Gastroesophageal sphincter (tissue), 4 donors: ENCODE data around the gene SLC8A2. TPM values are rescaled to one million over a fixed set of nuclear protein-coding genes. Genes with fewer than 3 reads are reported as not detected.

ENCODE experiments used
- ATAC-seq: fragments of 150-250 bp; one replicate; pipeline ENCODE4 v1.9.1; 2016; ENCODE audit warnings: mild to moderate bottlenecking, moderate library complexity
- H3K27ac ChIP-seq, 4 donors: fragments of 200-600 bp; sonication (generic) in 3 of 4; 1 replicate in 3 of 4; 2 replicates in 1 of 4; pipeline ENCODE4 v1.5.1; 2016 to 2019
- H3K27me3 ChIP-seq: fragments of 200-600 bp; sonication (generic); one replicate; pipeline ENCODE4 v1.5.1; 2019
- H3K36me3 ChIP-seq, 2 donors: fragments of 200-600 bp; sonication (generic); one replicate each; pipeline ENCODE4 v1.5.1; 2019; ENCODE audit warnings: control low read depth in 1 of 2
- H3K4me1 ChIP-seq, 3 donors: fragments of 200-600 bp; sonication (generic); 1 replicate in 2 of 3; 2 replicates in 1 of 3; pipeline ENCODE4 v1.5.1; 2016 to 2019; ENCODE audit warnings: control low read depth in 2 of 3
- H3K4me3 ChIP-seq, 2 donors: fragments of 200-600 bp; sonication (generic); one replicate each; pipeline ENCODE4 v1.5.1; 2019; ENCODE audit warnings: mild to moderate bottlenecking in 1 of 2, moderate library complexity in 1 of 2
- H3K9me3 ChIP-seq, 3 donors: fragments of 200-600 bp; sonication (generic); one replicate each; pipeline ENCODE4 v1.5.1; 2017 to 2019; ENCODE audit warnings: control low read depth in 2 of 3
- CTCF ChIP-seq, 4 experiments: fragments of 200-600 bp in 2 of 4; fragments of 450-650 bp in 2 of 4; sonication (generic) in 1 of 4; IDR thresholded peaks; one replicate each; pipeline ENCODE4 v1.5.1; 2017 to 2019; ENCODE audit warnings: antibody characterized with exemption in 4 of 4, mild to moderate bottlenecking in 2 of 4, moderate library complexity in 2 of 4
- EP300 ChIP-seq: sonication (generic); formaldehyde crosslinking; IDR thresholded peaks from one replicate; pipeline ENCODE4 v1.6.1; 2017; ENCODE audit warnings: antibody characterized with exemption, mild to moderate bottlenecking
- POLR2A ChIP-seq, 2 donors: fragments of 450-650 bp; IDR thresholded peaks; one replicate each; pipeline ENCODE4 v1.6.1; 2017; ENCODE audit warnings: antibody characterized with exemption in 2 of 2, mild to moderate bottlenecking in 2 of 2, moderate library complexity in 1 of 2
- POLR2AphosphoS5 ChIP-seq: sonication (generic); formaldehyde crosslinking; IDR thresholded peaks from one replicate; pipeline ENCODE4 v1.6.1; 2017; ENCODE audit warnings: antibody characterized with exemption
- WGBS, 2 donors: methylation state at CpG; one replicate each; pipeline ENCODE4 v1.1.5; 2018; ENCODE audit warnings: low coverage in 1 of 2; 5-methylcytosine and 5-hydroxymethylcytosine counted together
- total RNA-seq, 4 donors: library from RNA; depleted of rRNA; stranded (reverse); fragments of >200 nt; gene quantifications; one replicate each; pipeline ENCODE4 v1.1.0, GENCODE V29; 2016

SLC8A2 gene
- total RNA-seq, 4 donors from 2014 or later: 6.5 to 19.9 (median 9.5) TPM

DNA sequence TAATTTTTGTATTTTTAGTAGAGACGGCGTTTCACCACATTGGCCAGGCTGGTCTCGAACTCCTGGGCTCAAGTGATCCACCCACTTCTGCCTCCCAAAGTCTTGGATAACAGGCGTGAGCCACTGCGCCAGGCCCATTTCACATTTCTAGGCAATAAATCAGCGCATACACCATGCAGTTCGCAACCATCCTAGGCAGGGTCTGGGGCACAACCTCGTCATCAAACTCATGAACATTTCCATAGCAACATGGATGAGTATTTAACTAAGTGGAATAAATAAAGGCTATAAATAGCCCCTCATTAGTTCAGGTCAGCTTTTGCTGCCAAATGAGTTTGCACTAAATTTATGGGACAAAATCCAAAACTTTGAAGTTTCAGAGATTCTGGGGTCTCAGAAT is 60.6 kb downstream of the SLC8A2 start:
- peaks cover 0 to 22% of the 10 kb centered on the region in 2 donors for H3K36me3 ChIP-seq
- no peak overlapping the region for H3K4me3 ChIP-seq
- no peaks in the 10 kb centered on the region for H3K9me3 ChIP-seq
- H3K27ac ChIP-seq: peak overlapping the region in 1 of 4 donors; percentile 43
- WGBS, 2 donors: 50 to 64% methylated on average over 1 to 7 of the region's 8 CpGs
- H3K4me1 ChIP-seq: peaks cover 0 to 11% (median 0%) of the 10 kb centered on the region in 3 donors
- peaks cover 23% of the 10 kb centered on the region for H3K27me3 ChIP-seq
- ATAC-seq: no peak
- TF ChIP-seq CTCF (IDR thresholded peaks at IDR 0.05) (no peak), POLR2AphosphoS5 (no peak), POLR2A (IDR thresholded peaks at IDR 0.05) (no peak), EP300 (no peak)

GRCh38 chr19:47408156-47408938 is 63.3 kb downstream of the SLC8A2 start:
- Histone ChIP-seq H3K27ac (no peak overlapping the region), H3K36me3 (peaks cover 0 to 14% of the 10 kb centered on the region in 2 donors), H3K4me3 (no peak overlapping the region), H3K27me3 (peaks cover 22% of the 10 kb centered on the region), H3K9me3 (no peaks in the 10 kb centered on the region), H3K4me1 (peaks cover 0 to 11% (median 0%) of the 10 kb centered on the region in 3 donors)
- ATAC-seq: no peak
- WGBS, 2 donors: 89 to 95% methylated on average over 4 of the region's 14 CpGs
- TF ChIP-seq POLR2A (IDR thresholded peaks at IDR 0.05) (no peak), EP300 (no peak), CTCF (IDR thresholded peaks at IDR 0.05) (no peak), POLR2AphosphoS5 (no peak)

- Histone ChIP-seq H3K27ac (no peak overlapping the region), H3K4me1 (peaks cover 0 to 11% (median 0%) of the 10 kb centered on the region in 3 donors), H3K27me3 (peaks cover 24% of the 10 kb centered on the region), H3K4me3 (no peak overlapping the region), H3K9me3 (no peaks in the 10 kb centered on the region), H3K36me3 (peaks cover 0 to 10% of the 10 kb centered on the region in 2 donors)
- no peak for TF ChIP-seq CTCF (IDR thresholded peaks at IDR 0.05)
- no peak for TF ChIP-seq POLR2A (IDR thresholded peaks at IDR 0.05)
- TF ChIP-seq EP300: no peak
- TF ChIP-seq POLR2AphosphoS5: no peak
- WGBS, 2 donors: no CpG with 5 or more reads among the region's 14 CpGs
- ATAC-seq: no peak
Measured at GRCh38 chr19:47407417-47407774, 64.3 kb downstream of the SLC8A2 start.

DNA sequence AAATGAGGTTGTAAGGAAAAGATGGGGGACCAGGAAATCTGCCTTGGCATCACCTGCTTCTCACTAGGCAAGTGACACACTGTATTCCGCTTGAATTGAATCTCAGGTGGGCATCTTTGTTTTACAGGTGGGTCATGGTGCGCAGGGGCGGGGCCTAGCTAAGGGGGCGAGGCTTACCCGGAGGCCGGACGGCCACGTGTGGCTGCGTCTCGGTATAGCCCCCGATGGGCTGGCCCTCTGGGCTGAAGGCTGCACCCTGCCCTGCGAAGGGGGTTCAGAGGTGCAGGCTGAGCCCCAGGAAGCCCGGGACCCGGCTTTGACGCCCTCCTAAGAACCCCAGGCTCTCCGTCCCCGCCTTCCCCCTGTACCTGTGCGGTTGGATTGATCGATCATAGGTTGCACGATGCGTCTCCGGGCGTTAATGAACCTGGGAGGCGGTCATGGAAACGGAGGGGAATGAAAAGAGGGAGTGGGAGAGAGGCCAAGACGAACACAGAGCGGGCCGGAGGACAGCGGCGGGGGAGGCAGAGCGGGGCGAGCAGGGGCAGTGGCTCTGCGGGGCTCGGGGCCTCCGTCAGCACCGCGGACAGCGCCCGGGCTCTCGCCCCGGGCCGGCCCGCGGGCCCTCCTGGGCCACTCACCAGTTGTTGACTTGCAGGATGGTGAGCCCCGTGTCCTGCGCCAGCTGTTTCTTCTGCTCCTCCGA is 64.8 kb downstream of the SLC8A2 start:
- TF ChIP-seq EP300: no peak
- no peak for TF ChIP-seq POLR2AphosphoS5
- TF ChIP-seq CTCF (IDR thresholded peaks at IDR 0.05): no peak
- TF ChIP-seq POLR2A (IDR thresholded peaks at IDR 0.05): no peak
- Histone ChIP-seq H3K27ac (no peak overlapping the region), H3K4me1 (peaks cover 0 to 11% (median 0%) of the 10 kb centered on the region in 3 donors), H3K36me3 (peaks cover 0 to 10% of the 10 kb centered on the region in 2 donors), H3K27me3 (peaks cover 24% of the 10 kb centered on the region), H3K4me3 (no peak overlapping the region), H3K9me3 (no peaks in the 10 kb centered on the region)
- ATAC-seq: no peak
- WGBS, 2 donors: 21 to 33% methylated on average over 2 to 16 of the region's 47 CpGs
